CD4-positive, alpha-beta T cell treated with Interferon alpha-2 for 1 hour (primary cell): Measurements from ENCODE around the gene CERS6.

ENCODE experiments used
- DNase-seq, 2 donors: peaks; one replicate each; pipeline ENCODE4 v3.0.0-alpha.2; 2020 to 2022

The CERS6 gene

DNA sequence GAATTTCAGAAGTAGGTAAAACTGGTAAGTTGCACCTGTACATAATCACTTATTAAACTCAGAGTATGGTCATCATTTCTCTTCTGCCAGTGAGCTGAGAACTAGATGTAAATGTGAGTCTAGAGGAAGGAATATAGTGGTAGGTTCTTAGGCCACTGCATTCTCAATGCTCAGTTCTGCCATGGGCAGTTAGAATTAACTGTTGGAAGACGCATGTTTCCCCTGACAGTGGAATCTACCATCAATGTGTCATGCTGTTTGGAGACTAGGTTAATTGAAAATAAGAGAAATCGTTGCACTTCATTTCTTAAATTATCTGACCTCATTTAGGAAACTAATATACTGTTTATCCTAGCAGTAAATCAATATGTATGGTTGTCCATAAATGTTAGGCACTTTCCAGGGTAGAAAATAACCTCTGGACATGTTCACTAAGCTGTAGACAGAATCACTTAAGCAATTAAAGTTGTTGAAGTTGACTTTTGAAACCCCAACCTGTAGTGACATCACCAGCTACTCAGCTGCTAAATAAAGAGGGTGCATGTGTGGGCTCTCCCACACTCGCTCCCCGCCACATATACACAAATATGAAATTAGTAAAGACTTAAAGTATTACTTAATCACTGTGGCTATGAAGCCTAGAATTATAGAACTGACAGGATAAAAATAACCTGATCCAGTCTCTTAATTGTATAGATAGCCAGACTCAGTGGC lies 254.8 kb downstream of the CERS6 start:
- no peak for DNase-seq

DNA sequence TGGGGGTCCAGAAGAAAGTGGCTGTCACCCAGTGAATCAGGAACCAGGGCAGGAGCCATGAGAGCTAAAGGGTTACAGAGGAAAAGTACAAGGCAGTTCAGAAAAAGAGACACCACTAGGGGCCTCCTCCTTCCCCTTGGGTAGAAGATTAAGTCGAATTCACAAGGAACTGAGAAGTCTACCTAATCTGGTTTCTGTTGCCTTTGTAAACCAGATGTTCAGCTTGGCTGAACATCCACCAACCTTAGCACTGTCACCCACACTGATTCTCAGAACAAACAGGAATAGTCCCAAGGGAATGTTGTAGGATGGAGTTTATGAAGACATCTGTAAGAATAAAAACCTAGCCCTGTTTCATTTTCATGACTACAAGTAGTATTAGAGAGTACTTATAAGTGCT lies 256.0 kb downstream of the CERS6 start:
- peak in 1 of 2 donors; percentile 6 for DNase-seq

DNA sequence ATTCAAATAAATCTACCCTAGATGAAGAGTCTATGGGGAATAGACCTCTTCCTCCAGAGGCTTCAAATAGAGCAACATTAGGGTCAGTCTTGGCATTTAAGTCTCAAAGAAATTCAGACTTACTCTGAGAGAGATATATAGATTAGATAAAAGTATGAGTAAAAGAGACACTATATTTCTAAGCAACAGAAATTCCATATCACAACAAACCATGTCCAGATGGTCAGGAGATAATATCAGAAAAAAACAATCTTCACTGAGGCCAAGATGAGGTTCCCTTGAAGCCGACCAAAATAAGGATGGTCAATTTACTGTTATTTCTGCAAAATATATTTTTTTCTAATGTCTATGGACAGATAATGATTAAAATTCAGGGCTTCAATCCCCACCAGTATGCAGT lies 257.3 kb downstream of the CERS6 start:
- DNase-seq: no peak

DNA sequence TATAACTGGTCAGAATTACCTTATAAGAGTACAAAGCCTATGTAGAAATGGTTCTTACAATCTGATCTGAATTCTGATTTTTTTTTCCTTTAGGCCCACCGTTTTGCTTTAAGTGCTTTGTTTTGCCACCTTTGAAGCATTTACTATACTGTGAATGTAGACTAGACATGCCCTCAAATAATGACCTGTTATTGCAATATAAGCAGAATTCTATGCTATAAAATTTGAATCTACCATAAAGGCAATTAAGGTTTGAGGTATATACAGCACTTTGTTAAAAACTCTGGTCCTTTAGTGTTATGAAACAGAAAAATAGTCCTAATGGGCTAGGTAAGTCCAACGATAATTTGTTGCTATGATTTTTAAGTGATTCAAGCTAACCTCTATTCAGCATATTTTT lies 259.8 kb downstream of the CERS6 start:
- DNase-seq: no peak

DNA sequence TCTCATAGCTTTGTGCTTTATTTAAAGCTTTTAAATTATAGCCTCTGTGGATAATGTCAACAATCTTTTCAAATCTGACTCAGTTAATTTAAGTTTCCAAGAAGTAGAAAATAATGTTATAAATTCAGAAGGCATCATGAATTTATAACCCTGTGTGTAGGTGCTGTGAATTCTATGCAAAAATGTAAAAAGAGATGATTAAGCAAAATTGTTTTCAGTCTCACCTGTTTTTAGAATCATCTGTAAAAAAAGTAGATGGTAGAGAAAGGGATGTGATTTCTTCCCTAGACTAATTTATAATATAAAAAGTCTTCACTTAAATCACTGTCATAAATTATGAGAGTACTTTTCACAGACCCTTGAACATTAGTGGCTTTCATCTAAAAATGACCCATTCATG lies 260.8 kb downstream of the CERS6 start:
- no peak for DNase-seq

DNA sequence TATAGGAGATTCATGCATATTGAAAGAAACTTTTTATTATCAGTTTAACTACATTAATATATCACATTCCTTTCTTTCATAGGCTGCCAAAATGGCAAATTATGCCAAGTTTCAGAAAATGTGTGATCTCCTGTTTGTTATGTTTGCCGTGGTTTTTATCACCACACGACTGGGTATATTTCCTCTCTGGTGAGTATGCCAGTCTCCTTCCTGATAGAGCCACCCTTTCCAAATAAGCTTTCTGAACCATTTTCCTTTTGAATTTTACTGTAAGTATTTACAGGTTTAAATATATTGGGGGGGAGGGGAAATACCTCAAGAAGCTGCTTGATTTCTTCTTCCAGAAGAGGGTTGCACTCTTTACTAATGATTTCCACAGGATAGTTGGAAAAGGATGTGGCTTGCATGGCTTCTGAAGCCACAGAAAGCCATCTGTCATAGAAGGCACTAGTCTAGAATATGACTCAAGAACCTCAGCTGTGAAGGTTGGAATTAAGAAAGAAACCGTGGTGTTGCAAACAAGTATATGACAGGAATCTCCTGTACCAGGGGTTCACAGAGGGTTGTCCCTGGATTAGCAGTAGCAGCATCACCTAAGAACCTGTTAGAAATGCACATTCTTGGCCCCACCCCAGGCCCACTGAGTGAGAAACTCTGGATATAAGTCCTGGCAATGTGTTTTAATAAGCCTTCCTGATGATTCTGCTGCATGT lies 261.9 kb downstream of the CERS6 start:
- peak in 1 of 2 donors; percentile 7 for DNase-seq

DNA sequence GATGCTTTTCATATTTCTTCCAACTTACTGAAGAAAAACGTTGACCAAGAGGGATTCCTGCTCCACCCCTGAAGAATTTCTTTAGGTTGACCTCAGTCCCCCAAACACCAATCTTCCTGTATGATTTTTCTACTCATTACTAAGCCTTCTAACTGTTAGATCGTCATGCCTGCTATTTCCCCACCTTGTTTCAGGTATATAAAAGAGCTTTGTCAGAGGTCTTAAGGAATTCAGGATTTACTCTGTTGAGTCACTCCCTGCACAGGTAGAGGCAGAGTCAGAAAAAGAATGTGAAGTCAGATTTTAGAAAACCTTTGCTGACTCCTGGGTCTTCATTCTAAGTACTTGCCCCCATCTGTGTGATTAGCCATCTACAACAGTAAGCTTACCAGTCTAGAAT lies 262.6 kb downstream of the CERS6 start:
- DNase-seq: no peak

DNA sequence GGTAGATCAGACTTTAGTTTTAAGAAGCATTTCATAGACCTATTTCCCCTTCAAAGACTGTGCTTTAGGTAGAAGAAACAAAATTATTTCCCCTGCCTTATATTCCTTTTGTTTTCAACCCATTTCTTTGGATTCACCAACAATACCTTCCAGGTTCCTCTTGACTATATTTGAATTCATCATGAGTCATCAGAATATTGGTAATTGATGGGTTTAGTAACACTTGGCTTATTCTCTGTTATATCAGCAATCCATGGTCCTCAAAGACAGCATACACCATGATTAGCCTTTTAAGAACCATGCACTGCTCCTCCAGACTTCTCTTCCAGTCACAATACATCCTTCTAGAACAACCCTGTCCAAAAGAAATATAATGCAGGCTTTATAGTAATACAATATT lies 263.4 kb downstream of the CERS6 start:
- no peak for DNase-seq

DNA sequence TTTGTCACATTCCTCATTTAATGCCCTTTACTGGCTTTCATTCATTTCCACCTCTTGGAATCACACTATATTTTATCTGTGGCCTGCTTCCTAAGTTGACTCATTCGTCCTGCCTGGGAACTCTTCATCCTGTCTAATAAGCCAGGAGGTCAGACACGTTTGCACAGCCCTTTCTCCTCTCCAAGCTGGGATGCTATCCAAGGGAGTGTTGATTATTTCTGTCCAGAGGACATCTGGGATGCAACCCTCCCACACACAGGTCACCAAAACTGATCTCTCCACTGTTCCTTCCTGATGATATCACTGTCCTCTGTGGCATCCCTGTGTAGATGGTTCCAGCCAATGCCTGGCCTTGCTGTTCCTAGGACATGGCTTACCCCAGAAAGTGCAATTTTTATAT lies 266.5 kb downstream of the CERS6 start:
- no peak for DNase-seq

DNA sequence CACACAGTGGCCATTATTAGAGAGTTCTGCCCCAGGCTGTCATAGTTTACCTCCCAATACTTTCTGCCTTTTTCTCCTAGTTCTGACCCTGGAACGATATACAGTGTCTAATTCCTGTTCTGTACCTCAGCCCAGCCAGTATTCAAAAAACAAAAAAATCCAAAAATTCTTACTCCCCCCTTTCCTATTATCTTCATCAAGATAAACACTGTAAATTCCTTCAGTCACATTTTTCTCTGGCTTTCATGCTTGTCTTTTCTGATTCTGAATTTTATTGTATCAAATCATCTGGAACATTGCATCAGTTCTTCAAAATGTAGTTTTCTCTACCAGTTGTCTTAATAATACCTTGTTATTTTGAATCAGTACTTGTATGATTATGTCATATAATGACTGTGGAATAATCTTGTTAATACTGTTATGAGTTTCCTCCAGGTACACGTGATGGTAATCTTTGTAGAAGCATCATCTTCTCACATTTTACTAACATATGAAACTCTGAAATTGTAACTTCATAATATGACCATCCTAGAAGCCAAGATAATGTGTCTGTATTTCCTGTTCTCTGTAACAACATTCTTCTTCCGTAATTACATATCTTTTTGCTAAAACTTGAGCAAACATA lies 267.3 kb downstream of the CERS6 start:
- no peak for DNase-seq

DNA sequence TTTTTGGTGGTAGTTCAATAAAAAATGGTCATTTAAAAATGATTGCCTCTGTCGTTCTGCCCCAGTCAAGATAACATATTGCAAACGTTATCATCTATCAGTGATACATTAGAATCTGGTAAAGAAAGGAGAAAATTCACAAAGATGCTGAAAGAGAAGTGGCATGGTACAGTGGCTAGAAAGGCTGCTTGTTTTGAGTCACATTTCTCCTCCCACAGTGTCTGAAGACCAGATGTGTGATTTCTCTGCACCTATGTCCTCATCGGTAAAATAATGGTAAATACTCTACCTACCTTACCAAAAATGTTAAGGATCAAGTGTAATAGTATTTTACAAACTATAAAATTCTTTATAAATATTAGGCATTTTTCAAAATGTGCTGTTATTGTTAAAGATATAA lies 270.3 kb downstream of the CERS6 start:
- DNase-seq: no peak

DNA sequence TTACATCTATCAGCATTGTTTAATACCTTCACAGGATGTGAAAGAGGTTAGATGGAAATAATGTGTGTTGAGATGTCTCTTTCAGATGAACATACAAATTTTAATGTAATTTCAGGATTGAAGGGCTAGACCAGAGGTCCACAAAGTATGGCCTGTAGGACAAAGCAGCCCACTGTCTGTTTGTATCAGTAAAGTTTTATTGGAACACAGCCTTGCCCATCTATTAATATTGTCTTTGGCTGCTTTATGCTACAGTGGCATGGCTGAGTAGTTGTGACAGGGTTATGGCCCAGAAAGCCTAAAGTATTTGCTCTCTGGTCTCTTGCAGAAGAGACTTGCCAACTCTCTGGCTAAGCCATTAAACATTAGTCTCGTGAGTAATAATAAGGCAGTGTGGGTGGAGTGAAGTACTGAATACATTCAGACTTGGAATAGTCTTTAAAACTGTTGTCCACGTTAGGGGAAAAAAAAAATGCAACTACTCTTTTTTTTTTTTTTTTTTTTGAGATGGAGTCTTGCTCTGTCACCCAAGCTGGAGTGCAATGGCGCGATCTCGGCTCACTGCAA lies 271.9 kb downstream of the CERS6 start:
- DNase-seq: no peak

DNA sequence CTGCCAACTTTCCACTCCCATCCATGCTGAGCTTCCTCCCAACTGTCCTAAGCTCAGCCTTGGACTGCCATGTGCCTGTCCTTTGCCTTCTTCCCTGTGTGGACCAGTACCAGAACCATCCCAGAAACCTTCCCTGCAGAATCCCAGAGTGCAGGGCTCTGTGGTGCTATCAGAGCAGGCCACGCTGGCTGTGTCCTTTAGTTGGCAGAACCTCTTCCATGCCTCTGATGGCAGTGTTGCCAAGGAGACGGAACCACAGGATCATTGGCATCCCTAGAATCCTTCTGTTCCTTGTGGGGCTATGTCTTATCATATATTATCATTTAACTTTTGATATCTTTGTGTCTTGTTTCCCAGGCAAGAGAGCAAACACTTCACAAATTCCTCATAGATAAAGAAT lies 273.4 kb downstream of the CERS6 start:
- DNase-seq: no peak

DNA sequence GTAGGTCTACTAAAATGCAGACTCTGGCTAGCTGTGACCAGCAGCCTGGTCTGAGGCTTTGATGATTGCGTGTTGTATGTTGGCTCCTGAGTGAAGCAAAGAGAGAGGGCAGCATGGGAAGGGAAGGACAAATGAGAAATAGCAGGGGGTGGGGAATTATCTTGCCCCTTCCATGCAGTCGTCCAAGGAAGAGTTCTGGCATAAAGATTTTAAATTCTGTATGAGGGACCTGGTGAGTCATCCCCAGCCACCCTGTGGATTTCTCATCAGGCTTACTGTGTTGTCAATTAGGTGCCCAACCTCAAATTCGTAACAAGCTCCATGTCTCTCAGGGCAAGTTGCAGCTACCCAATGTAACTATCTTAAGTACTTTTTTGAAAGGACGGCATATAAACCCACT lies 274.3 kb downstream of the CERS6 start:
- no peak for DNase-seq

DNA sequence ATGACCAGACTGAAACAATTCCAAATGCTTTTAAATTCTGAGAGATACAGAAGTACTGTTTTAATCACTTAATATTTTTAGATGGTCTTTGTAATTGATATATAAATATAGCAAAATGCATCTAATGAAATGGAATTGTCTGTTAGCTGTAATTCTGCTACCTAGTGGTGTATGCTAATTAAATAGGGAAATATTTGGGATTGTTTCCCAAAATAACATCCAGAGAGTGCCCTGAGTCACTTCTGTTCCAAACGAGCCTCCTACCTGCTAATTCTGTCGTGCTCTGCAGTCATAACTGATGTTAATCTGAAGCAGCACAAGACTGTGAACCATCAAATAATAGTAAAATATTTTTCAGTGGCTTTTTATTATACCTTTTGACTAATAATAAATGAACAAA lies 274.9 kb downstream of the CERS6 start:
- DNase-seq: no peak

DNA sequence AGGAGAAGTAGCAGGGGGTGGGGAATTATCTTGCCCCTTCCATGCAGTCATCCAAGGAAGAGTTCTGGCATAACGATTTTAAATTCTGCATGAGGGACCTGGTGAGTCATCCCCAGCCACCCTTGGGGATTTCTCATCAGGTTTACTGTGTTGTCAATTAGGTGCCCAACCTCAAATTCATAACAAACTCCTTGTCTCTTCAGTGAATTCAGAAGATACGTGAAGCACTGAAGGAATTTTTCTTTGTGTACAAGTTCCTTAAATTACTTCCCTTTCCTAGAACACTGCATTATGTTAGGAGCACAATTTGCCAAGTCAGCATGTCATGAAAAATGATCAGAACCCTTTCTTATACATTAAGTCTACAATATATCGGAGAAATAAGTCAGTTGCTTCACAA lies 275.5 kb downstream of the CERS6 start:
- no peak for DNase-seq

DNA sequence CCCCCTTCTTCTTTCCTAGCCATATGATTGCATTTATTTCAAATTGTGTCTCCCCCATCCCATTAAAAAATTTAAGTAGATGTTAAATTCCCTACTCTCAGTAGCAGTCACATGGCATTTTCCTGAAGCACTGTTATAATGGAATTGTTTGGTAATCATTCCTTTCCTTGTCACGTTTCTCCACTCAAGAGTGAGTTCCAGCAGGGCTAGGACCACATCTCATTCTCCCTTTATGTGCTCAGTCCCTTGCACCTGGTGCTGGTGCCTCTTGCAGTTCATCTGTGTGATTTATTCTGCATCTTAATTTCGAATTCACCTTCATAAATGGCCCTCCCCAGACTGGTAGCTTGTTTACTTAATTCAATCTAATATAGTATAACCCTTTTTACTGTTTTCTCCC lies 276.0 kb downstream of the CERS6 start:
- DNase-seq: no peak

DNA sequence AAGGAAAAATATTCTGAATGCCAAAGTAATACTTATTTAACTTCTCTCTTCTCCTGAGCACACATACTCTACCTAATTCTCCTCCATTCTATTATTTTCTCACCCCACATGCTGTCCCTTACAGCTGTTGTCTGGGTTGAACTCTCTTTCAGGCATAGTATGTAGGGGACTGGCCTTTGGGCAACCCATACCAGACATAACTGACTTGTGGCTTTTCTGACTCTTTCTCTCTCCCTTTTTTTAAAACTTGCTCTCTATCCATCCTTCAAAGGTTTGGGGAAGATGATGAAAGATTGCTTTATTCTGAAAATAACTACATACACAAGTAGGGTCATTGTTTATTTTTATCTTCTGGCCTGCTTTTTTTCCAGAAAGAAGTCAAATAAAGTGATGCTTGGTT lies 276.4 kb downstream of the CERS6 start:
- DNase-seq: no peak

DNA sequence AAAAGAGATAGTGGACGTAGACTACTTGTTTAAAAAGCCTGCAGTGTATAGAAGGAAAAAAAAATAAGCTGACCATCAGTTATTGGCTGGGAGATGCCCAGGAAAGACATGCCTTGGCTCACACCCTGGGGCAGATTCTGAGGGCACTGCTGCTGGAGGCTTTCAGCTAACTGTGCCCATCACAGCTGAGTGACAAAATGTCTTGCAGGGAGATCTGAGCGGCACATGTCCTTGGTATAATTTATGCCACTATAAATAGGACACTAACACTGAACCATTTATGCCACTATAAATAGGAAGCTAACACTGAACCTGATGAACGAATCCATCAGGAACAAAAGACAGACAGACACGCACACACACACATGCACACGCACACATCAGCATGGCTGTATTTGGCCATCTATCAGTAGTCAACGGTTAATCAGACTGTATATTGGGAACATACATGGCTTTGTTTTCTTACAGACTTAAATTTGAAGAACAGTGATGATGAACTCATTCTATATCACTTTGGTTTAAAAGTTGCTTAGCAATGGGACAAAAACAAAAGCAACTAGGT lies 278.2 kb downstream of the CERS6 start:
- no peak for DNase-seq

DNA sequence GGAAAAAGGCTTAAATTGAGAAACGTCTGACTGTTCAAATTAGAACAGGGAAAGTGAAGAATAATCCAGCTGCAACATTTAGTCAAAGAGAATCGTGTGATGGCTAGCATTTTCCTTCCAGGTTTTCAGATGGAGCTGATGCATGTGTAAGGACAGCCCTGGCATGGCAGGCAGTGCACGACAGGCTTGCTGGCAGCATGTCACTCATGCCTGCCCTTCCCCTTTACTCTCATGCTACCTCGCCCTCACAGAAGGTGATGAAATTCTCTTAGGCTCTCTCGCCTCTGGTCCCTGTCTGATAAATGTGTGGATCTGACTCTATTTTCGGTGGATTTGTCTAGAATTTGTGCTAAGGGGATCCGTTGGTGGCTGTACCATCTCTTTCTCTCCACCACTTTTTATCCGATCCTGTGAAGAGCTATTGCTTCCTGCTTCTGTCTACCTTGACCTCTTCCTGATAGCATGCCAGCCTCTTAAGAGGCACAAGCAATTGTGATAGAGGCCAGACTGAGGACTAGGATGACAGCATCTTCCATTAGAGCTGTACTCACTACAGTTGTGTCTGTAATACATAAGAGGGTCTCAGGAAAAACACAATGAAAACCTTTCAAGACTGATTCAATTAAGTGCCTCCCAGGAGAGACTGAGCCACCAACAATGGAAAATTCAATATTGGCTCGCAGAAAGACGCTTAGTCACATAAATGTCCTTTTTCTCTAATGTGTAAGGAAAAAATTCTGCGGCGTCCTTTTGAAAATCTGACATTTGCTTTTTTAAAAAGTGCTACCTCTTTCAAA lies 280.8 kb downstream of the CERS6 start:
- no peak for DNase-seq

DNA sequence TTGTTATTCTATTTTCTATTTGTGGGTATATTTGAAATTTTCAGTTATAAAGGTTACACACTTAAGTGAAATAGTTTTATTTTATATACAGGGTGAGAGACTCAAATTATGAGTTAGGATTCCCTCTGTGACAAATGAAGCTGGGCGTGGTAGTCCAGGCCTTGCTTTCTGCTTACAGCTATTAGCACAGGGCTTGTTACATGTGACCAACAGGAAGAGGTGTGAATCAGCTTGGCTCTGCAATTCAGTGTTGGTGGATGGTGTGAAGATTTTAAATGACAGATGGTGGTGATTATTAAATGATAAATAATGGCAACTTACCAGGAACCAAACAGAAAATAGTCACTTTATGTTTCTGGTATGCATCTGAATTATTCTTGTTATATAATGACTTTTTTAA lies 282.0 kb downstream of the CERS6 start:
- peak in 1 of 2 donors; percentile 23 for DNase-seq

DNA sequence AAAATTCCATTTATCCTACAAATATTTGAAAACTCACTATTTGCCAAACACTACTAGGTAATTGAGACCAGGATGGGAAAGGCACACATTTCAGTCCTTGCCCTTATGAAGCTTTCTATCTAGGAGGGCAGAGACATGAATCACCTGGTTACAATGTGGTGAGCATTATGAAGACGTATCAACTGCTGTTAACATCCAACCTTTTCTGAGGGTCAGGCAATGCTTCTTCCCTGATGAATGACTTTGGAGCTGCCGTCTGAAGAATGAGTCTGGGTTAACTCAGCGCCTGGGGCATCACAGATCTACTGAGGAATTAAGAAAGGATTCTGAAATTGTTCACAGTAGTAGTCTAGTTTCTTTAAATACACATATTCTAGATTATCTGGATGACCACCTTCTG lies 284.3 kb downstream of the CERS6 start:
- DNase-seq: no peak

DNA sequence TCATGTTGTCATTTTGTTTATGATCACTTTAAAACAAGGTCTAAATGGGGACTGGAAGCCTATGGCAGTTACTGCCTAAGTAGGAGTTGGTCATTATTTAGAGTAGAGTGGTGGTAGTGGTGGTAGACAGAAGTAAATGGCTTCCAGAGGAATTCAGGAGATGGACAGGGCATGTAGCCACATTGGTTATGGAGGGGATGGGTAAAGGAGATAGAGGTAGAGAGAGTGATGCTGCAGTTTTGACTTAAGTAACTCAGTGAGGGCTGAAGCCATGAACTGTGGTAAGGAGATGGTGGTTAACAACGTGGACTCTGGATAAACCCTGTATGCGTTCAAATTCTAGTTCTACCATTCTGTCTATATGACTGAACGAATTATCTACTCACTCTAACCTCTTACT lies 284.7 kb downstream of the CERS6 start:
- no peak for DNase-seq
